ENCODE measurements around the gene HRH1.
"Not testable (repeated sequence)": the region's sequence is repeated elsewhere in the genome, so short reads cannot be mapped to it uniquely, and the experiment has no call there.

Gene HRH1

GRCh38 chr3:11173828-11174465 is 19.7 kb downstream of the HRH1 start:
- DNase-seq, result no peak

GRCh38 chr3:11178421-11178820 is 24.1 kb downstream of the HRH1 start:
- DNase-seq, result no peak

GRCh38 chr3:11184328-11184969 is 30.2 kb downstream of the HRH1 start:
- not testable (repeated sequence) for DNase-seq

- no peak for DNase-seq
These were observed 30.9 kb downstream of the HRH1 start for GRCh38 chr3:11185144-11185543.

GRCh38 chr3:11185564-11186317 is 31.4 kb downstream of the HRH1 start:
- DNase-seq, result no peak

- no peak for DNase-seq
These were observed 32.0 kb downstream of the HRH1 start for GRCh38 chr3:11186318-11186692.

GRCh38 chr3:11186771-11187191 is 32.5 kb downstream of the HRH1 start:
- DNase-seq, result no peak

GRCh38 chr3:11187681-11188080 is 33.4 kb downstream of the HRH1 start:
- DNase-seq, result no peak

GRCh38 chr3:11188231-11188630 is 33.9 kb downstream of the HRH1 start:
- no peak for DNase-seq

GRCh38 chr3:11195201-11195600 is 40.9 kb downstream of the HRH1 start:
- no peak for DNase-seq

- DNase-seq, result no peak
These were observed 41.5 kb downstream of the HRH1 start for GRCh38 chr3:11195721-11196332.

GRCh38 chr3:11197484-11197883 is 43.2 kb downstream of the HRH1 start:
- DNase-seq, result no peak

GRCh38 chr3:11198070-11198469 is 43.8 kb downstream of the HRH1 start:
- no peak for DNase-seq

GRCh38 chr3:11198495-11198894 is 44.2 kb downstream of the HRH1 start:
- DNase-seq, result no peak

GRCh38 chr3:11199902-11200845 is 45.9 kb downstream of the HRH1 start:
- DNase-seq, result no peak

GRCh38 chr3:11201251-11202019 is 47.1 kb downstream of the HRH1 start:
- DNase-seq, result no peak

- DNase-seq, result no peak
These were observed 49.7 kb downstream of the HRH1 start for GRCh38 chr3:11203961-11204360.

- DNase-seq, result no peak
These were observed 50.5 kb downstream of the HRH1 start for GRCh38 chr3:11204697-11205348.

GRCh38 chr3:11205881-11206280 is 51.6 kb downstream of the HRH1 start:
- DNase-seq, result not testable (repeated sequence)

- no peak for DNase-seq
These were observed 52.0 kb downstream of the HRH1 start for GRCh38 chr3:11206316-11206715.

GRCh38 chr3:11206953-11207352 is 52.7 kb downstream of the HRH1 start:
- no peak for DNase-seq
